Muscle of arm (tissue), 12 donors: ENCODE measurements around the gene SLC16A5. TPM values are rescaled to one million over a fixed set of nuclear protein-coding genes. Genes with fewer than 3 reads are reported as not detected.

Experiments used
- polyA plus RNA-seq, 12 donors: library from polyadenylated mRNA; unstranded; fragments of 120-200 nt; gene quantifications; one replicate each; pipeline ENCODE4 v1.2.1, GENCODE V29; 2013; ENCODE audit not compliant: insufficient read length in 12 of 12

SLC16A5 gene
- polyA plus RNA-seq, 12 donors: 5.3 to 17.4 (median 8.1) TPM; not detected in 2

Other genes starting within 250 kb of the SLC16A5 start
- gene GRIN2C, start 228.1 kb upstream of the SLC16A5 start, polyA plus RNA-seq: 1 to 10 TPM in 1 of 12 donors, under 1 TPM in 9, not detected in 2; 0.48 to 1.1 (median 0.87) TPM
- gene FDXR, start 215.0 kb upstream of the SLC16A5 start, polyA plus RNA-seq: 1 to 10 TPM in 10 of 12 donors, not detected in 2; 1.8 to 6.1 (median 2.6) TPM
- 1 to 10 TPM in 2 of 12 donors, under 1 TPM in 3, not detected in 7; 0.07 to 2.7 (median 0.37) TPM for gene FADS6, start 194.3 kb upstream of the SLC16A5 start, polyA plus RNA-seq
- 1 to 10 TPM in 1 of 12 donors, under 1 TPM in 3, not detected in 8; 0.04 to 2.3 (median 0.54) TPM for gene USH1G, start 164.7 kb upstream of the SLC16A5 start, polyA plus RNA-seq
- under 1 TPM in 1 of 12 donors, not detected in 11; 0.15 TPM for gene OTOP2, start 163.7 kb upstream of the SLC16A5 start, polyA plus RNA-seq
- gene OTOP3, start 152.1 kb upstream of the SLC16A5 start, polyA plus RNA-seq: not detected
- gene HID1, start 115.2 kb upstream of the SLC16A5 start, polyA plus RNA-seq: 10 to 100 TPM in 3 of 12 donors, 1 to 10 TPM in 8, not detected in 1; 4.1 to 16.4 (median 7.0) TPM
- 10 to 100 TPM in 2 of 12 donors, 1 to 10 TPM in 9, not detected in 1; 4.5 to 12.6 (median 7.0) TPM for gene CDR2L, start 100.3 kb upstream of the SLC16A5 start, polyA plus RNA-seq
- gene MRPL58, start 75.3 kb upstream of the SLC16A5 start, polyA plus RNA-seq: 10 to 100 TPM in 11 of 12 donors, not detected in 1; 13.8 to 23.6 (median 22.2) TPM
- gene ATP5PD, start 41.0 kb upstream of the SLC16A5 start, polyA plus RNA-seq: 100 to 1,000 TPM in 11 of 12 donors, not detected in 1; 181 to 277 (median 254) TPM
- 10 to 100 TPM in 11 of 12 donors, not detected in 1; 10.5 to 23.8 (median 22.4) TPM for gene KCTD2, start 40.7 kb upstream of the SLC16A5 start, polyA plus RNA-seq
- gene ARMC7, start 22.0 kb downstream of the SLC16A5 start, polyA plus RNA-seq: 1 to 10 TPM in 11 of 12 donors, not detected in 1; 5.0 to 8.4 (median 6.7) TPM
- 10 to 100 TPM in 11 of 12 donors, not detected in 1; 27.9 to 72.5 (median 37.0) TPM for gene NT5C, start 43.8 kb downstream of the SLC16A5 start, polyA plus RNA-seq
- 100 to 1,000 TPM in 11 of 12 donors, not detected in 1; 156 to 369 (median 296) TPM for gene JPT1, start 66.6 kb downstream of the SLC16A5 start, polyA plus RNA-seq
- gene SUMO2, start 95.0 kb downstream of the SLC16A5 start, polyA plus RNA-seq: 100 to 1,000 TPM in 11 of 12 donors, not detected in 1; 315 to 505 (median 392) TPM
- 10 to 100 TPM in 11 of 12 donors, not detected in 1; 26.4 to 66.3 (median 43.9) TPM for gene NUP85, start 117.7 kb downstream of the SLC16A5 start, polyA plus RNA-seq
- 10 to 100 TPM in 11 of 12 donors, not detected in 1; 27.8 to 68.7 (median 37.4) TPM for gene GGA3, start 173.7 kb downstream of the SLC16A5 start, polyA plus RNA-seq
- gene MRPS7, start 173.9 kb downstream of the SLC16A5 start, polyA plus RNA-seq: 10 to 100 TPM in 11 of 12 donors, not detected in 1; 34.6 to 65.3 (median 57.7) TPM
- 10 to 100 TPM in 9 of 12 donors, 1 to 10 TPM in 2, not detected in 1; 9.3 to 14.9 (median 12.2) TPM for gene MIF4GD, start 183.3 kb downstream of the SLC16A5 start, polyA plus RNA-seq
- 1 to 10 TPM in 10 of 12 donors, not detected in 2; 4.1 to 7.5 (median 5.8) TPM for gene SLC25A19, start 201.5 kb downstream of the SLC16A5 start, polyA plus RNA-seq